ENCODE results near the gene HNRNPM.

DNA sequence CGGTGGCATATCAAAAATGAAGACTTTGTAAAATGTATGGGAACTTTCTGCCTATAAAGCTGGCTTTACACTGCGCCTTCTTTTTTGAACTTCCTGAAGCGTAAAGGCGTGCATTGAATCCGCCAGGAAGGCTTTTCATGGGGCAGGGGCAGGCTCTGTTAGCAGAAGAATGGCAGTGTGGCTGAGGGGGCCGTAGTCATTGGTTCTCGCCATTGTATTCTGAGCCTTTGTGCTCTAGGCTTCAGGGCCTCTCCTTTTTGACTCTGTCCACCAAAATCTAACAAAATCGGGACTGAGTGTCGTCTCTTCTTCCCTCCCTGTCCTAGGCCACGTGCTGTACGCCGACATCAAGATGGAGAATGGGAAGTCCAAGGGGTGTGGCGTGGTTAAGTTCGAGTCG, 43.6 kb downstream of the HNRNPM start:
- TF ChIP-seq, protein P1, sequence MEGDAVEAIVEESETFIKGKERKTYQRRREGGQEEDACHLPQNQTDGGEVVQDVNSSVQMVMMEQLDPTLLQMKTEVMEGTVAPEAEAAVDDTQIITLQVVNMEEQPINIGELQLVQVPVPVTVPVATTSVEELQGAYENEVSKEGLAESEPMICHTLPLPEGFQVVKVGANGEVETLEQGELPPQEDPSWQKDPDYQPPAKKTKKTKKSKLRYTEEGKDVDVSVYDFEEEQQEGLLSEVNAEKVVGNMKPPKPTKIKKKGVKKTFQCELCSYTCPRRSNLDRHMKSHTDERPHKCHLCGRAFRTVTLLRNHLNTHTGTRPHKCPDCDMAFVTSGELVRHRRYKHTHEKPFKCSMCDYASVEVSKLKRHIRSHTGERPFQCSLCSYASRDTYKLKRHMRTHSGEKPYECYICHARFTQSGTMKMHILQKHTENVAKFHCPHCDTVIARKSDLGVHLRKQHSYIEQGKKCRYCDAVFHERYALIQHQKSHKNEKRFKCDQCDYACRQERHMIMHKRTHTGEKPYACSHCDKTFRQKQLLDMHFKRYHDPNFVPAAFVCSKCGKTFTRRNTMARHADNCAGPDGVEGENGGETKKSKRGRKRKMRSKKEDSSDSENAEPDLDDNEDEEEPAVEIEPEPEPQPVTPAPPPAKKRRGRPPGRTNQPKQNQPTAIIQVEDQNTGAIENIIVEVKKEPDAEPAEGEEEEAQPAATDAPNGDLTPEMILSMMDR (conservative IDR thresholded peaks at IDR 0.05; ENCODE audit: low read length), result no peak
- no peak for TF ChIP-seq EZH2phosphoT487 (IDR thresholded peaks at IDR 0.05; ENCODE audit: borderline replicate concordance, low read depth, low read length)
